ENCODE data around the gene UTF1. TPM values are rescaled to one million over a fixed set of nuclear protein-coding genes. Genes with fewer than 3 reads are reported as not detected.

The UTF1 gene
- polyA plus RNA-seq, 4 donors = not detected

DNA sequence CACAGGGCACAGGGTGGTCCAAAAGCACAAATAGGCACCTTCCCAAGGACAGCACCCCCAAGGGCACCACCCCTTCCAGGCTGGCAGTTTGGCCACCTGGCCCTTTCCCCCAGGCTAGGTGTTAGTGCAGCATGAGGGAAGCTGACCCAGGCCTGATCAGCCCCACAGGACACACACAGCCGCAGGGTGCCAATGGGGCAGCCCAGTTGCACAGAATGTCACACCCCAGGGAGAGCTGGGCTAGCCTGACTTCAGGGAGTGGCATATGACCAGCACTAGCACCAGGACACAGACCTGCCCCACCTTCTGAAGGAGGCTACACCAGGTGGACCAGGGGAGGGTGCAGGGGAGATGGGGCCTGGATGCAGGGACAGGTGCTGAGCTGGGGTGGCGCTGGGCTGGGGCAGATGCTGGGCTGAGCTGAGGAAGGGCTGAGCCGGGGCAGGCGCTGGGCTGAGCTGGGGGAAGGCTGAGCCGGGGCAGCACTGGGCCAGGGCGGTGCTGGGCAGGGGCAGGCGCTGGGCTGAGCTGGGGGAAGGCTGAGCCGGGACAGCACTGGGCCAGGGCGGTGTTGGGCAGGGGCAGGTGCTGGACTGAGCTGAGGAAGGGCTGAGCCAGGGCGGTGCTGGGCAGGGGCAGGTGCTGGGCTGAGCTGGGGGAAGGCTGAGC, 50.5 kb downstream of the UTF1 start:
- FAIRE-seq (no peak), DNase-seq (no peak)
- H3K36me3 ChIP-seq (ENCODE audit: control insufficient read depth in 3 of 3, insufficient read depth in 2 of 3, low read depth in 1 of 3, low read length in 3 of 3) = peaks cover 24 to 71% (median 35%) of the 10 kb centered on the region in 3 donors
- H3K4me3 ChIP-seq (ENCODE audit: low read depth in 1 of 3, low read length in 3 of 3) = no peak overlapping the region
- 92 to 96% (median 95%) methylated on average over 10 of the region's 10 CpGs for WGBS, 3 donors
- H3K27ac ChIP-seq (ENCODE audit: low read depth in 1 of 3, low read length in 2 of 3) = no peak overlapping the region
- H3K4me1 ChIP-seq (ENCODE audit: control insufficient read depth in 3 of 3, insufficient read depth in 2 of 3, low read depth in 1 of 3, low read length in 2 of 3) = peaks cover 0 to 23% (median 2%) of the 10 kb centered on the region in 3 donors
- H3K9me3 ChIP-seq (ENCODE audit: control insufficient read depth in 2 of 2, insufficient read depth in 1 of 2, low read depth in 1 of 2, low read length in 1 of 2) = no peaks in the 10 kb centered on the region
- H3K27me3 ChIP-seq (ENCODE audit: control insufficient read depth in 3 of 3, insufficient read depth in 3 of 3, low read length in 3 of 3) = peaks cover 0 to 9% (median 2%) of the 10 kb centered on the region in 3 donors

DNA sequence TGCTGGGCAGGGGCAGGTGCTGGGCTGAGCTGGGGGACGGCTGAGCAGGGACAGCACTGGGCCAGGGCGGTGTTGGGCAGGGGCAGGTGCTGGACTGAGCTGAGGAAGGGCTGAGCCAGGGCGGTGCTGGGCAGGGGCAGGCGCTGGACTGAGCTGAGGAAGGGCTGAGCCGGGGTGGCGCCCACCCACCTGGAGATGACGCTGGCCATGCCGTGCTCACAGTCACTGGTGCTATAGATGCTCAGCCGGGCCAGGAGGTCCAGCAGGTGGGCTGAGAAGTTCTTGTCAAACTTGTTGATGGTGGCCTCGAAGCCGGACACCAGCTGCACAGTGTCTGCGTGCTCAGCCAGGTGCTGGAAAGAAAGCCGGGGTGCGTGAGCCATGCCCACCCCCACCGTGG, 51.1 kb downstream of the UTF1 start:
- H3K4me3 ChIP-seq (ENCODE audit: low read depth in 1 of 3, low read length in 3 of 3) = no peak overlapping the region
- H3K4me1 ChIP-seq (ENCODE audit: control insufficient read depth in 3 of 3, insufficient read depth in 2 of 3, low read depth in 1 of 3, low read length in 2 of 3) = peaks cover 0 to 21% (median 2%) of the 10 kb centered on the region in 3 donors
- DNase-seq (no peak), FAIRE-seq (no peak)
- H3K9me3 ChIP-seq (ENCODE audit: control insufficient read depth in 2 of 2, insufficient read depth in 1 of 2, low read depth in 1 of 2, low read length in 1 of 2) = no peaks in the 10 kb centered on the region
- 94 to 99% (median 94%) methylated on average over 12 to 15 of the region's 15 CpGs for WGBS, 3 donors
- H3K27ac ChIP-seq (ENCODE audit: low read depth in 1 of 3, low read length in 2 of 3) = no peak overlapping the region
- H3K36me3 ChIP-seq (ENCODE audit: control insufficient read depth in 3 of 3, insufficient read depth in 2 of 3, low read depth in 1 of 3, low read length in 3 of 3) = peaks cover 26 to 74% (median 39%) of the 10 kb centered on the region in 3 donors
- peaks cover 0 to 3% (median 2%) of the 10 kb centered on the region in 3 donors for H3K27me3 ChIP-seq (ENCODE audit: control insufficient read depth in 3 of 3, insufficient read depth in 3 of 3, low read length in 3 of 3)

Other genes starting within 250 kb of the UTF1 start
- gene ADGRA1, start 142.3 kb upstream of the UTF1 start, polyA plus RNA-seq = under 1 TPM in 2 of 4 donors, not detected in 2; 0.10 to 0.22 TPM
- gene KNDC1, start 70.0 kb upstream of the UTF1 start, polyA plus RNA-seq = 10 to 100 TPM in 1 of 4 donors, under 1 TPM in 1, not detected in 2; 0.37 to 18.6 TPM
- gene VENTX, start 7.6 kb downstream of the UTF1 start, polyA plus RNA-seq = under 1 TPM in 2 of 4 donors, not detected in 2; 0.19 to 0.30 TPM
- 1 to 10 TPM in 3 of 4 donors, under 1 TPM in 1; 0.67 to 4.4 (median 2.1) TPM for gene ADAM8, start 46.7 kb downstream of the UTF1 start, polyA plus RNA-seq
- 100 to 1,000 TPM in 2 of 4 donors, 10 to 100 TPM in 2; 43.1 to 173 (median 88.4) TPM for gene TUBGCP2, start 78.7 kb downstream of the UTF1 start, polyA plus RNA-seq
- 10 to 100 TPM; 21.8 to 61.5 (median 48.8) TPM for gene ZNF511, start 78.7 kb downstream of the UTF1 start, polyA plus RNA-seq
- gene CALY, start 106.7 kb downstream of the UTF1 start, polyA plus RNA-seq = 1 to 10 TPM in 2 of 4 donors, not detected in 2; 1.1 to 3.0 TPM
- gene PRAP1, start 117.2 kb downstream of the UTF1 start, polyA plus RNA-seq = 1,000 to 10,000 TPM in 2 of 4 donors, 100 to 1,000 TPM in 2; 284 to 2,052 (median 1,107) TPM
- gene FUOM, start 127.8 kb downstream of the UTF1 start, polyA plus RNA-seq = 100 to 1,000 TPM in 2 of 4 donors, 10 to 100 TPM in 2; 62.5 to 320 (median 165) TPM
- gene ECHS1, start 143.1 kb downstream of the UTF1 start, polyA plus RNA-seq = 100 to 1,000 TPM; 140 to 371 (median 225) TPM
- gene PAOX, start 149.0 kb downstream of the UTF1 start, polyA plus RNA-seq = 10 to 100 TPM in 3 of 4 donors, 1 to 10 TPM in 1; 7.9 to 40.8 (median 11.4) TPM
- 100 to 1,000 TPM in 2 of 4 donors, 10 to 100 TPM in 2; 67.4 to 124 (median 90.9) TPM for gene MTG1, start 163.9 kb downstream of the UTF1 start, polyA plus RNA-seq
- 1 to 10 TPM in 2 of 4 donors, under 1 TPM in 2; 0.81 to 3.3 (median 0.99) TPM for gene SPRN, start 194.4 kb downstream of the UTF1 start, polyA plus RNA-seq
- 1 to 10 TPM in 1 of 4 donors, under 1 TPM in 2, not detected in 1; 0.22 to 2.1 (median 0.33) TPM for gene SCART1, start 223.7 kb downstream of the UTF1 start, polyA plus RNA-seq

Measured in small intestine (tissue), 7 donors.